GM12892 (cell line): Measurements from ENCODE around the gene FTO.
"Not testable (repeated sequence)": the region's sequence is repeated elsewhere in the genome, so short reads cannot be mapped to it uniquely, and the experiment has no call there.

Experiments
- DNase-seq: peaks from one replicate; pipeline ENCODE4 v3.0.0; 2011; ENCODE audit not compliant: insufficient read length
- FAIRE-seq: peaks from 2 replicates; lab custom pipeline; 2011; peaks lifted over from hg19 to GRCh38; lab: Jason Lieb, UNC
- POLR2A ChIP-seq: IDR thresholded peaks from 2 replicates; pipeline ENCODE4 v1.6.1; 2011; ENCODE audit warnings: low read depth, low read length, control low read depth
- POLR2AphosphoS5 ChIP-seq: IDR thresholded peaks from 2 replicates; pipeline ENCODE4 v1.6.1; 2011; ENCODE audit warnings: low read depth, low read length, control low read depth
- TAF1 ChIP-seq: IDR thresholded peaks from 2 replicates; pipeline ENCODE4 v1.6.1; 2011; ENCODE audit warnings: low read depth, mild to moderate bottlenecking, control low read depth, low read length, borderline replicate concordance

FTO gene

DNA sequence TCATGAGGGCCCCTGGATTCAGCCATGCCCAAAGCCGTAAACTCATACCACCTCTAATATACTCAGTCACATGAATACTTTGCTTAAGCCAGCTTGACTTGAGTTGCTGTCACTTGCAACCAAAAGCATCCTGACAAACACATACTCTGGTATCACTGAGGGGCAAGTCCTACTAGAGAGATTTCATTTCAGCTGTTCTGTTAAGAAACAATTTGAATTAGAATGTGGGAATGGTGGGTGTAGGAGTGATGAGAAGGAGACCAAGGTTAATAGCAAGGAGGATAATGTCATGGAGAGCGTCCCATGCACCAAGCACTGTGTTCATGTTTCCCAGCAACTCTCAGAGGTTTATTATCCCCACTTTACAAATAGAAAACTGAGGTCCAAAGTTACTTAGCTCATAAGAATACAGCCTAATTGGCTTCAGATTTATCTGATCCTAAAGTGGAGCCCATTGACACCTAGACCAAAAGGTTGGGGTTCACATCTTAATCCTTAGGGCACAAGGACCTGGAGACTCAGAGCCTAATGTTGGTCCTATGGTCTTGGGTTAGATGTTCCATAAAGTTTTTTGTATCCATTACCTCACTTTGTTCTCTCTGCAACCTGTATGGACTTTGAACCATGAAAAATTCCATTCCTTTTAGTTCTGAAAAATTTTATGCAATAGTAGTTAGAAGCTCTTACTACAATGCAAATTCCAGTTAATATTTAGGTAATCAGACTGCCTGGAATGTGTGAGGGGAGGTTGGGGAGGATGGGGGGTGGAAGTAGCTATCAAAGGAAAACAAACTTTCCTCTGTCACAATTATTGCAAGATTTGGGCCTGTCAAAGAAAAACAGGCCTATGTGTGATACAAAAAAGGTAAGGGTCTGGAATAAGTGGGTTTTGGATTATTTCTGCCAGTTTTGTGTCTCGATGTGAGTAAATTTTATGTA, 476.7 kb downstream of the FTO start:
- DNase-seq = no peak
- FAIRE-seq = no peak

DNA sequence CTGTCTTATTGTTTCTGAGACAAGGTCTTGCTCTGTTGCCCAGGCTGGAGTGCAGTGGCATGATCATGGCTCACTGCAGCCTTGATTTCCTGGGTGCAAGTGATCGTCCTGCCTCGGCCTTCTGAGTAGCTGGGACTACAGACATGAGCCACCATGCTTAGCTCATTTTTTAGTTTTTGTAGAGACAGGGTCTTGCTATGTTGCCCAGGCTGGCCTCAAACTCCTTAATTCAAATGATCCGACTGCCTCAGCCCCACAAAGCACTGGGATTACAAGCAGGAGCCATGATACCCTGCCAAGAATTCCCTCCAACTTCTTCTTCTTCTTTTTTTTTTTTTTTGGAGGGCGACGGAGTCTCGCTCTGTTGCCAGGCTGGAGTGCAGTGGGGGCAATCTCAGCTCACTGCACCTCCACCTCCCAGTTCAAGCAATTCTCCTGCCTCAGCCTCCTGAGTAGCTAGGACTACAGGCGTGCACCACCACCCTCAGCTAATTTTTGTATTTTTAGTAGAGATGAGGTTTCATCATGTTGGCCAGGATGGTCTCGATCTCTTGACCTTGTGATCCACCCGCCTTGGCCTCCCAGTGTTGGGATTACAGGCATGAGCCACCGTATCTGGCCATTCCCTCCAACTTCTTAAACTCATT, 477.9 kb downstream of the FTO start:
- DNase-seq, FAIRE-seq: not testable (repeated sequence)

More for the DNA sequence above, 476.7 kb downstream of the FTO start:
- TF ChIP-seq POLR2AphosphoS5 (no peak), TAF1 (no peak), POLR2A (no peak)

- no peak for FAIRE-seq
- no peak for TF ChIP-seq POLR2AphosphoS5
- no peak for TF ChIP-seq TAF1
- TF ChIP-seq POLR2A = no peak
- DNase-seq = no peak
Observed at GRCh38 chr16:54185045-54185444, 481.1 kb downstream of the FTO start.

DNA sequence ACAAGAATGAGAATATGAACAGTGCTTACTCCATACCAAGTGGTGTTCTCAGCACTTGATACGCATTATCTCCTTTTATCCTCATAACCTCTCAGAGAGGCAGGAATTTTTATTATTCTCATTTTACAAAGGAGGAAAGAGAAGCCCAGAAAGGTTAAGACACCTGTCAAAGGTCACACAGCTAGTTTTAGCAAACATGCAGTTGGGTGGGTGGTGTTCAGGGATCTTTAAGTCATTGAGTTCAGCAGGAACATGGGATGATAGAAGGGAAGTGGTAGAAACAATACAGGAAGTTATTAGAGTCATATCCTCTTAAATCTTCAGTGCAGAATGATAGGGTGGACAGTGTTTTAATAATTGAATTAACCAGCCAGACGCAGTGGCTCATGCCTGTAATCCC, 487.2 kb downstream of the FTO start:
- TF ChIP-seq POLR2AphosphoS5 = no peak
- TF ChIP-seq TAF1 = no peak
- no peak for TF ChIP-seq POLR2A
- DNase-seq = no peak

GRCh38 chr16:54191592-54191991, 487.6 kb downstream of the FTO start:
- FAIRE-seq (no peak), DNase-seq (no peak)
- TF ChIP-seq POLR2AphosphoS5 (no peak), POLR2A (no peak), TAF1 (no peak)

More for the DNA sequence above, 487.2 kb downstream of the FTO start:
- FAIRE-seq = no peak

DNA sequence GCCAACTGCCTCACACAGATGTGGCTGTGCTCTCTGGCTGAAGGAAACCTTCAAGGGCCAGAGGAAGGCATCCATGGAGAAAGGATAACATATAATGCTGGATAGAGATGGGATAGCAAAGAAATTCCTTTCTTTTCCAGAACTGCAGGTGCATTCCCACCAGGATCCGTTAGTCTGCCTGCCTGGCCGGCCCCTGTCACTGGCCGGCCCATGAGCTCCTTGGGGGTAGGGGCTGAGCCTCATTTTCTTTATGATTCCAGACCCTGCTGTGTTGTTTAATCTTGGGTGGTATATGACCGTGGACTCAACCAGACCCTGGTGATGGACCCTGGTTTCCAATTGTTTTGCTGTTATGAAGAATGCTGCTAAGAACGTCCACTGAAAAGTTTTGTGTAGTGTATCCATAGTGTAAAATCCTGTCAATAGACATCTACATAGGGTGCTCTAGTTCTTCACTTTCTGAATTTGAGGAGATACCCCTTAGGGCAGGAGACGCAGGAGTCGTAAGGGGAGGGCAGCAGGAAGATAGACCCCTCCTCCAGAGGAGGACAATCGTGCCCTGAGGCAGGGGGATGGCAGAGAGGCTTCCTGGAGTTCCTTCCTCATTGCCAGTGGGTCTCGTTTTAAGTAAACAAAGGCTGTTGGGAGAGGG, 489.2 kb downstream of the FTO start:
- no peak for FAIRE-seq
- TF ChIP-seq POLR2A = no peak
- no peak for TF ChIP-seq POLR2AphosphoS5
- TF ChIP-seq TAF1 = no peak
- no peak for DNase-seq

- TF ChIP-seq TAF1 = no peak
- TF ChIP-seq POLR2AphosphoS5 = no peak
- FAIRE-seq = no peak
- peak; percentile 52 for DNase-seq
Observed at GRCh38 chr16:54193665-54194333, 489.8 kb downstream of the FTO start.

DNA sequence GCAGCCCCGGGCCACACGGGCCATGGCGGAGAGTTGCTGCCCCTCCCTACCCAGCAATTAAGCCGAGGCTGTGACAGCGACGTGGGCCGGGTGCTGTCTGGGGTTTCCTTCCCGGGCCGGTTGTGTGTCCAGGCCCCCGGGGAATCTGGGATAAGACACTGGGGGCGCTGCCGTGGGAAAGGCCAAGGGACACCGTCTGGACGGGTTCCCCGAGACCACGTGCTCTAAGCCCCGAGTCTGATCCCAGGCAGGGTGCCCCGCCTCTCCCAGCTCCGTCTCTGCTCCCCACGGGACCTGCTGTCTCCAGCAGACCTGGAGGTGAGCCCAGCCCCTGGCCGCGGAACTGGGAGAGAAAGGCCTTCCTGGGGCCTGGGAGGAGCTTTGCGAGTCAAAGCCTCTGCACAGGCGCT, 490.4 kb downstream of the FTO start:
- TF ChIP-seq TAF1 (no peak), POLR2AphosphoS5 (no peak), POLR2A (no peak)
- DNase-seq (no peak), FAIRE-seq (no peak)

- no peak for DNase-seq
- no peak for FAIRE-seq
- TF ChIP-seq POLR2A (no peak), TAF1 (no peak), POLR2AphosphoS5 (no peak)
Observed at GRCh38 chr16:54197758-54198157, 493.8 kb downstream of the FTO start.

- no peak for FAIRE-seq
- TF ChIP-seq POLR2A (no peak), POLR2AphosphoS5 (no peak), TAF1 (no peak)
- DNase-seq = no peak
Observed at GRCh38 chr16:54199487-54200160, 495.7 kb downstream of the FTO start.

- TF ChIP-seq POLR2A = no peak
- TF ChIP-seq POLR2AphosphoS5 = no peak
- no peak for TF ChIP-seq TAF1
- DNase-seq (no peak), FAIRE-seq (no peak)
Observed at GRCh38 chr16:54200161-54200534, 496.2 kb downstream of the FTO start.
